Parathyroid adenoma (tissue), 2 donors: ENCODE measurements around the gene RGS10.

Experiments
- H2AFZ ChIP-seq: fragments of 300-600 bp; sonication (generic); one replicate; pipeline ENCODE4 v1.7.0; 2017; ENCODE audit warnings: antibody characterized with exemption, mild to moderate bottlenecking
- H3K27ac ChIP-seq: fragments of 300-600 bp; sonication (generic); one replicate; pipeline ENCODE4 v1.7.0; 2017
- H3K27me3 ChIP-seq: fragments of 300-600 bp; sonication (generic); one replicate; pipeline ENCODE4 v1.7.0; 2017; ENCODE audit warnings: low read length; ENCODE audit not compliant: control insufficient read depth, insufficient read depth
- H3K36me3 ChIP-seq: fragments of 300-600 bp; sonication (generic); one replicate; pipeline ENCODE4 v1.7.0; 2017; ENCODE audit warnings: low read length; ENCODE audit not compliant: control insufficient read depth, insufficient read depth
- H3K4me1 ChIP-seq: fragments of 300-600 bp; sonication (generic); one replicate; pipeline ENCODE4 v1.7.0; 2017; ENCODE audit warnings: control low read depth
- H3K4me2 ChIP-seq: fragments of 300-600 bp; sonication (generic); one replicate; pipeline ENCODE4 v1.7.0; 2017; ENCODE audit warnings: low read length
- H3K4me3 ChIP-seq: fragments of 300-600 bp; sonication (generic); one replicate; pipeline ENCODE4 v1.7.0; 2017; ENCODE audit warnings: low read depth, low read length
- H3K79me2 ChIP-seq: fragments of 300-600 bp; sonication (generic); one replicate; pipeline ENCODE4 v1.7.0; 2017; ENCODE audit warnings: control low read depth
- H3K9ac ChIP-seq: fragments of 300-600 bp; sonication (generic); one replicate; pipeline ENCODE4 v1.7.0; 2017; ENCODE audit warnings: mild to moderate bottlenecking
- H3K9me3 ChIP-seq: fragments of 300-600 bp; sonication (generic); one replicate; pipeline ENCODE4 v1.7.0; 2017; ENCODE audit warnings: low read length; ENCODE audit not compliant: control insufficient read depth
- CTCF ChIP-seq: fragments of 300-600 bp; sonication (generic); IDR thresholded peaks from one replicate; pipeline ENCODE4 v1.7.0; 2017; ENCODE audit warnings: antibody characterized with exemption, mild to moderate bottlenecking
- donor health status: primary hyperparathyroidism.

Gene RGS10

GRCh38 chr10:119518936-119519335 is 23.6 kb downstream of the RGS10 start:
- Histone ChIP-seq H3K4me2 (no peak overlapping the region), H3K4me1 (no peaks in the 10 kb centered on the region), H3K9ac (no peak overlapping the region), H3K27ac (no peak overlapping the region), H3K27me3 (no peaks in the 10 kb centered on the region), H3K4me3 (no peak overlapping the region), H3K36me3 (no peaks in the 10 kb centered on the region), H3K9me3 (no peaks in the 10 kb centered on the region), H3K79me2 (no peaks in the 10 kb centered on the region), H2AFZ (no peak overlapping the region)
- TF ChIP-seq CTCF: no peak

- no peak for TF ChIP-seq CTCF
- no peak overlapping the region for H2AFZ ChIP-seq
- H3K4me2 ChIP-seq: no peak overlapping the region
- no peaks in the 10 kb centered on the region for H3K4me1 ChIP-seq
- no peaks in the 10 kb centered on the region for H3K9me3 ChIP-seq
- H3K36me3 ChIP-seq: no peaks in the 10 kb centered on the region
- no peaks in the 10 kb centered on the region for H3K27me3 ChIP-seq
- no peaks in the 10 kb centered on the region for H3K79me2 ChIP-seq
- H3K9ac ChIP-seq: no peak overlapping the region
- H3K27ac ChIP-seq: no peak overlapping the region
- no peak overlapping the region for H3K4me3 ChIP-seq
Observed at GRCh38 chr10:119518176-119518575, 24.3 kb downstream of the RGS10 start.

GRCh38 chr10:119517235-119518141 is 25.0 kb downstream of the RGS10 start:
- H3K4me3 ChIP-seq: no peak overlapping the region
- no peaks in the 10 kb centered on the region for H3K27me3 ChIP-seq
- no peak overlapping the region for H3K27ac ChIP-seq
- no peaks in the 10 kb centered on the region for H3K9me3 ChIP-seq
- no peaks in the 10 kb centered on the region for H3K79me2 ChIP-seq
- no peaks in the 10 kb centered on the region for H3K36me3 ChIP-seq
- H3K9ac ChIP-seq: no peak overlapping the region
- no peak overlapping the region for H3K4me2 ChIP-seq
- no peak for TF ChIP-seq CTCF
- H2AFZ ChIP-seq: no peak overlapping the region
- no peaks in the 10 kb centered on the region for H3K4me1 ChIP-seq

GRCh38 chr10:119516381-119517234 is 25.9 kb downstream of the RGS10 start:
- no peak overlapping the region for H3K27ac ChIP-seq
- H2AFZ ChIP-seq: no peak overlapping the region
- H3K9ac ChIP-seq: no peak overlapping the region
- no peaks in the 10 kb centered on the region for H3K79me2 ChIP-seq
- no peaks in the 10 kb centered on the region for H3K36me3 ChIP-seq
- no peaks in the 10 kb centered on the region for H3K27me3 ChIP-seq
- no peak overlapping the region for H3K4me3 ChIP-seq
- no peaks in the 10 kb centered on the region for H3K4me1 ChIP-seq
- H3K4me2 ChIP-seq: no peak overlapping the region
- no peak for TF ChIP-seq CTCF
- no peaks in the 10 kb centered on the region for H3K9me3 ChIP-seq
